HG02884 (cell line): ENCODE measurements around the gene NCOR2.

ENCODE experiments used
- ATAC-seq: cut with Tn5 transposase; IDR thresholded peaks from one replicate; pipeline ENCODE4 v1.9.1; 2021; ENCODE audit warnings: mild to moderate bottlenecking, moderate library complexity; ENCODE audit not compliant: unreplicated experiment

NCOR2 gene

GRCh38 chr12:124544983-124545382 is 22.4 kb downstream of the NCOR2 start:
- no peak for ATAC-seq

- no peak for ATAC-seq
These were observed 23.0 kb downstream of the NCOR2 start for GRCh38 chr12:124544311-124544970.

GRCh38 chr12:124543590-124544310 is 23.7 kb downstream of the NCOR2 start:
- ATAC-seq = no peak

GRCh38 chr12:124543052-124543589 is 24.3 kb downstream of the NCOR2 start:
- ATAC-seq = no peak

GRCh38 chr12:124542021-124542949 is 25.1 kb downstream of the NCOR2 start:
- ATAC-seq = no peak

GRCh38 chr12:124541322-124541721 is 26.1 kb downstream of the NCOR2 start:
- no peak for ATAC-seq

- ATAC-seq = no peak
These were observed 28.0 kb downstream of the NCOR2 start for GRCh38 chr12:124539084-124540041.

- no peak for ATAC-seq
These were observed 29.0 kb downstream of the NCOR2 start for GRCh38 chr12:124538194-124539082.

- ATAC-seq = no peak
These were observed 29.8 kb downstream of the NCOR2 start for GRCh38 chr12:124537525-124538193.

- no peak for ATAC-seq
These were observed 30.8 kb downstream of the NCOR2 start for GRCh38 chr12:124536641-124537040.

- ATAC-seq = no peak
These were observed 32.4 kb downstream of the NCOR2 start for GRCh38 chr12:124534776-124535740.

GRCh38 chr12:124533456-124533855 is 34.0 kb downstream of the NCOR2 start:
- no peak for ATAC-seq

GRCh38 chr12:124532967-124533366 is 34.4 kb downstream of the NCOR2 start:
- no peak for ATAC-seq

GRCh38 chr12:124532331-124532750 is 35.1 kb downstream of the NCOR2 start:
- no peak for ATAC-seq

GRCh38 chr12:124531906-124532305 is 35.5 kb downstream of the NCOR2 start:
- no peak for ATAC-seq

- ATAC-seq = no peak
These were observed 36.1 kb downstream of the NCOR2 start for GRCh38 chr12:124531281-124531745.

GRCh38 chr12:124530637-124531263 is 36.7 kb downstream of the NCOR2 start:
- ATAC-seq = no peak
